GM19328 (cell line): ENCODE results near the gene C11orf91.
"Not testable (repeated sequence)": the region's sequence is repeated elsewhere in the genome, so short reads cannot be mapped to it uniquely, and the experiment has no call there.

Source experiments
- ATAC-seq: cut with Tn5 transposase; IDR thresholded peaks from one replicate; pipeline ENCODE4 v1.9.1; 2021; ENCODE audit warnings: mild to moderate bottlenecking, moderate library complexity; ENCODE audit not compliant: unreplicated experiment

C11orf91 gene

GRCh38 chr11:33700502-33701271 is at the start of gene C11orf91:
Gene C11orf91 (minus strand): TSS chr11:33700826. CDS start chr11:33700740, 86 bp downstream.
- ATAC-seq, result peak; percentile 91

- no peak for ATAC-seq
These were observed 47.4 kb upstream of the C11orf91 start for GRCh38 chr11:33747979-33748378.

DNA sequence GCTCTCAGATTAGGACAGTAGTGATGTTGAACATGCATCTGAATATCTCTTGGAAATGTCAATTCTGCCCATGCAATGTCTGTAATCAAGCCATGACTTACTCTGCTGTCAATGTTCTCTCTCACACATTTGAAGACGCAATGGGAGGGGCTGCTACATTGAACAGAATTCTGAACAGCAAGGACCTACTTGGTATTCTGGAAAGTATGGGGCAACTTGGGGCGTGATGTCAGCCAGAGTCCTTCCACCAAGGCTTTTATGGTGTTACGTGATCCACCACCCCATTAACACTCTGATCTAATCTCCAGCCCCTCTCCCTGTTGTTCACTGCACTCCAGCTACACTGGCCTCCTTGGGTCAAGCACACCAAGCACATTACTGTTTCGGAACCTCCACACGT is 42.7 kb upstream of the C11orf91 start:
- ATAC-seq, result no peak

DNA sequence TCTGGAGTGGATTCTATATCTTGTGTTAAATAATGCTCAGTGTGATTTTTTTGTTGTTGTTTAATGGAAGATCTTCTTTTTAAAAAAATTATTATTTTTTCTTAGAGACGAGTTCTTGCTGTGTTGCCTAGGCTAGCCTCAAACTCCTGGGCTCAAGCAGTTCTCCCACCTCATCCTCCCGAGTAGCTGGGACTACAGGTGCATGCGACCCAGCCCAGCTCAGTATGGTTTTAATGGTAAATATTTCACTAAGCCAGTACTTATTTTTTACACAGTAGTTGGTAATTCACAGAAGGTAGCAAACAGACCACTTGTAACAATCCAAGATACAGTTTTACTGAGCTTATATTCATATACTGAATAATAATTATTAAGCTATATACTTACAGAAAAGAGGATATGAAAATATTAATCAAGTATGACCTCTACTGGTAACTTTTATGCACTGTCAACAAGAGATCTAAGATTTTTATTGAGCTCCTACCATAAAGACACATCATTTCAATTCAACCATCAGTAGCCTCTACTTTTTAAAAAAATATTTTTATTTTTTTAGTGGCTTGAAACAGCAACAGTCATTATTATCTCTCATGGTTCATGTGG is 41.7 kb upstream of the C11orf91 start:
- ATAC-seq, result no peak

GRCh38 chr11:33741806-33742205 is 41.2 kb upstream of the C11orf91 start:
- no peak for ATAC-seq

DNA sequence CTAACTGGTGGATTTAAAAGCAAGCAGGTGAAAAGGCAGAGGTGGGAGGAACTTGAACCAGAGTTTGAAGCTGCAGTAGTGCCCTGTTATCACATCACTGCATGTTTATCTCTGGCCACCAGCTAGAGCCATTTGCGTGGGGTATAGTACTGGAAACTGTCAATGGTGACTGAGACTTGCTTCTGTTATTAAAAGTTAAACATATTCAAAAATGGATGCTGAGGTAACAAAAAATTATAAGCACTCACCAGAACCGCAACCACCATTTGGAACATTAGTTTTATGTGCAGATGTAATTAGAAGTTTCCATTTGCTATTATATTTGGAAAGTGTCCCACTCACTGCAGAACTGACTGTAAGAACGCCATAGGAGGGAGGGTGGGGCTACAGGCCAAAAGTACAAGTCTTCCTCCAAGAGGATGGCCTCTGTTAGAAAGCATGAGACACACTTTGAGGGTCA is 36.8 kb upstream of the C11orf91 start:
- no peak for ATAC-seq

DNA sequence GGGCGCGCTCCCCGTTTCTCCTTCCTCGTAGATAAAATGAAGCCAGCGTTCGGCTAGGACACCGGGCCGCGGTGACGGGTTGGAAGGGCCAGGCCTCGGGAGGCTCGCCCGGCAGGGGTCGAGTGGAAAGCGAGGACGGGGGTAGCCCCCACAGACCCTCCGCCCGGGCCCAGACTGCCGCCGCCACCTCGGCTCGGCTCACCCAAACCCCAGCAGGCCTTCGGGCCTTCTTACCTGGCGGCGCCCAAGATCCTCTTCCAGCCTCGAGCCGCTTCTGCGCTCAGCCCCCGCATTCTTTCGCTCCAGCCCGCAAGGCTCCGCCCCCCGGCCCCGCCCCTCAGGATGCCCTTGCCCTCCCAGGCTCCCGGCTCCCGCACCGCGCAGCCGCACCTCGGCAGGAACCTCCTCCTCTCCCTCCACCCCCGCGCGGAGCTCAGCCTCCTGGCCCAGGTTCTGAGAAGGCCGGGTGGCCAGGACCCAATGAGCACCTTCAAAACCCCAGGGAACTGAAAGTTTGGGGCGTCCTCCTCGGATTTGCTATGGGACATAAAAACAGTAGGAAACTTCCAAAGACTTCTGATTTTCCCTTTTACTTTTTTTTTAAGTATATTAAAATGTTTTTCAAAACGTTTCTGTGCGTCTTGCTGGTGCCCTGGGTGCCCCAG is 35.7 kb upstream of the C11orf91 start, which contains the start of gene CD59:
CD59 (minus strand) TSS at position 276 of the 665 bp plus-strand sequence. CDS start 13,978 bp downstream, outside the sequence.
- peak; percentile 68 for ATAC-seq

- ATAC-seq, result peak; percentile 53
These were observed 34.9 kb upstream of the C11orf91 start for GRCh38 chr11:33735271-33736147.

DNA sequence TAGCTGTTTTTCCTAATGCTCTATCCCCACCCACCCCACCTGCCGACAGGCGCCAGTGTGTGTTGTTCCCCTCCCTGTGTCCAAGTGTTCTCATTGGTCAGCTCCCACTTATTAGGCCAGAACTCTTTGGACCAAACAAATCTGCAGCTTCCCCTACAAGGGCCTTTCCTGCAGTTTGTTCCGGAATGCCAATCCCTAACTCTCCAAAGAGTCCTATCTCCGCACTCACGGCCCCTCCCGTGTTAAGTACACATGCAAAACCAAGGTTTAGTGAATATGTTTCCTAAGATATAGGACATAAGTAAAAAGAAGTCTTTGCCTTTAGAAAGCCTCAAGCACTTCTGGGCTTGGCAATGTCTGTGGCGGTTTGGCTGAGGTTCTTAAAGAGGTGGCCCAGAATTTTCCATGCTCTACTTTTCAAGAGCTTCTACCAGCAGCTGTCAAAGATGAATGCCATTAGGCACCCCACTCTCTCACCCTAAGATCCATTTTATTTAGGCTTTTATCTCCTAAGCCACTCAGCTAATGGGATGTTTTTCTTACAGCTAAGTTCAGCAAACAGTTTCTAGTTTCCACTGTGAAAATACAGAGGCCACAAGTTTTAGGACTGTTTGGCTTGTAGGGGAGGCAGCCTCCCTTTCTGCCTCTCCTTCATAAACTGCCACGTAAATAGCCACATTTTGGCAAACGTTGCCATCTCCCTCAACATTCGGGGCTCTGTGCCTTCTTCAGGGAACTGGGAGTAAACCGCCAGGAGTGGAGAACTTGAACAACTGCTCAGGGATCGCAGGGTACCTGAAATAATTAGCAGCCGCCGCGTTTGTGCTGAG is 34.0 kb upstream of the C11orf91 start:
- ATAC-seq, result no peak

- ATAC-seq, result no peak
These were observed 33.4 kb upstream of the C11orf91 start for GRCh38 chr11:33733980-33734379.

- ATAC-seq, result no peak
These were observed 31.3 kb upstream of the C11orf91 start for GRCh38 chr11:33731723-33732531.

DNA sequence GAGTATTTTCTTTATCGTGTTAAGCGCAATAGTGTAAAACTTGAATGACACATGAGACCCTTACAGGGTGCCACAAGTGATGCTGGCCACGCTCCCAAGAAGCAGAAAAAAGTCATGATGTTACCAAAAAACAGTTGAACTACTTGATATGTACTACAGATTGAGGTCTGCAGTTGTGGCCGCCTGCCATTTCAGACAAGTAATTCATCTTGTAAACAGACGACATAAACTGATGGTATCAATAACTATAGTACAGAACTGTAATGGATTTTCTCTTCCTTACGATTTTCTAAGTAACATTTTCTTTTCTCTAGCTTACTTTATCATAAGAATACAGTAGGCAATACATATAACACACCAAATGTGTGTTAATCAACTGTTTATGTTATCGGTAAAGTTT is 30.1 kb upstream of the C11orf91 start:
- ATAC-seq, result no peak

- not testable (repeated sequence) for ATAC-seq
These were observed 28.5 kb upstream of the C11orf91 start for GRCh38 chr11:33729072-33729664.

- ATAC-seq, result not testable (repeated sequence)
These were observed 26.9 kb upstream of the C11orf91 start for GRCh38 chr11:33727539-33727938.

- no peak for ATAC-seq
These were observed 24.9 kb upstream of the C11orf91 start for GRCh38 chr11:33725496-33725895.

- no peak for ATAC-seq
These were observed 24.0 kb upstream of the C11orf91 start for GRCh38 chr11:33724644-33725035.

- ATAC-seq, result no peak
These were observed 22.7 kb upstream of the C11orf91 start for GRCh38 chr11:33723238-33723881.

DNA sequence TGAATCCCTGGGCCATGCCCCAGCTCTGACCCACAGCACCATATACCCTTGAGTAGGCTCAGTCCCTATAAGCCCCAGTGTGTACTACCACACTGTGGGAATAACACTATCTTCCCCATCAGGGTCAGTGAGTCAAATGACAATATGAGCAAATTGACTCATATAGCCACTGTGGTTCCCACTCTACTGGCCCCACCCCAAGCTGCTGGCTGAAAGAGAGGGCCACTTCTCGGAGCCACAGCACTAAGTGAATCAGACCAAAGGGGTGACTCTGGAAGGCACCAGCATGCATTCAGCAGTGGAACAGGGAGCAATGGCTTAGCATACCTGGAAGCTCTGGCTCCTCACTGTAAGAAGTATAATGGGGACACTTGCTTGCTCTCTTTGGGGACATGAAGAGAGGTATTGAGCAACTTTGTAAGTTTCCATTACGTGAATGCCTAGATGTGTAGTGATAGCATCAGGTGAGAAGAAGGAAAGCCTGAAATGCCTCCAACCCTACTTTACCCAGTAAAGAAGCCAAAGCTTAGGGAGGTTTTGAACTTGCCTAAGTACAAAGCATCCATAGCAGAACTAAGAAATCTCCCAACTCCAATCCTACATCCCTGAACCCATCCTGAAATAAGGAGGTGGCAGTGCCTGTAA is 22.1 kb upstream of the C11orf91 start:
- ATAC-seq, result no peak
